HEK293 (cell line): Measurements from ENCODE around the gene TXNIP.

ENCODE experiments used
- ZBTB1 ChIP-seq: fragments of 450-650 bp; formaldehyde crosslinking; IDR thresholded peaks from 2 replicates; pipeline ENCODE4 v1.5.1; 2016; ENCODE audit warnings: missing biosample characterization, missing genetic modification characterization
- ZNF426 ChIP-seq: fragments of 450-650 bp; formaldehyde crosslinking; IDR thresholded peaks from 2 replicates; pipeline ENCODE4 v1.5.1; 2017; ENCODE audit warnings: missing biosample characterization, missing genetic modification characterization, mild to moderate bottlenecking, inconsistent platforms, moderate library complexity
- ZNF610 ChIP-seq: fragments of 450-650 bp; formaldehyde crosslinking; IDR thresholded peaks from 2 replicates; pipeline ENCODE4 v1.5.1; 2016; ENCODE audit warnings: missing biosample characterization, missing genetic modification characterization, borderline replicate concordance
- TF ChIP-seq, protein P1 (sequence below): fragments of 450-650 bp; formaldehyde crosslinking; IDR thresholded peaks from 2 replicates; pipeline ENCODE4 v1.5.1; 2016; ENCODE audit warnings: missing biosample characterization, missing genetic modification characterization

DNA sequence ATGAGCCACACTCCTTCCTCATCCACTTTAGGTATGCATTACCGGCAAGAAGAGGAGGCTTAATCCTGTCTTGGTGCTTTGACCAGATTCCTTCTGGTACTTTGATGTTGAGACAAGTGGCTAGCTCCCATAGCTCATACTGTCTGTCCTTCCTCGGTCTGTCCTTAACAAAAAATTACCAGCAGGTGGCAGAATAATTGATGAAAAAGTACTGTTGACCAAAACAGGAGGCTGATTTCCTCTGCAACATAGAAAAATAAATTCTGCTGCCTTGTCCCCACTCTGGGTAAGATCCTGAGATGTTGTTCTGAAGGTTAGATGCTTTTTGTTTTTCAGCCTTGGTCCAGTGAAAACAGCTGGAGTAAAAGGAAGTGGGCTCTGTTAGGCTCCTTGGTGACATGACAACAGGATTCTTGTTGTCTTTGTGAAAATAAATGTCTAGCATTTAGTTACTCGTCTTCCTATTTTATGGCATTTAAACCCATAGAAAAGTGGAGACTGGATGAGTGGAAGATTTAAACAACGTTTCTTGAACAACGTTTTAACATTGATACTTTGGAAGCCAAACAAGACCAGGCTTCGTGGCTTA lies 36.3 kb upstream of the TXNIP start:
- no peak for TF ChIP-seq ZNF610
- TF ChIP-seq, protein P1, sequence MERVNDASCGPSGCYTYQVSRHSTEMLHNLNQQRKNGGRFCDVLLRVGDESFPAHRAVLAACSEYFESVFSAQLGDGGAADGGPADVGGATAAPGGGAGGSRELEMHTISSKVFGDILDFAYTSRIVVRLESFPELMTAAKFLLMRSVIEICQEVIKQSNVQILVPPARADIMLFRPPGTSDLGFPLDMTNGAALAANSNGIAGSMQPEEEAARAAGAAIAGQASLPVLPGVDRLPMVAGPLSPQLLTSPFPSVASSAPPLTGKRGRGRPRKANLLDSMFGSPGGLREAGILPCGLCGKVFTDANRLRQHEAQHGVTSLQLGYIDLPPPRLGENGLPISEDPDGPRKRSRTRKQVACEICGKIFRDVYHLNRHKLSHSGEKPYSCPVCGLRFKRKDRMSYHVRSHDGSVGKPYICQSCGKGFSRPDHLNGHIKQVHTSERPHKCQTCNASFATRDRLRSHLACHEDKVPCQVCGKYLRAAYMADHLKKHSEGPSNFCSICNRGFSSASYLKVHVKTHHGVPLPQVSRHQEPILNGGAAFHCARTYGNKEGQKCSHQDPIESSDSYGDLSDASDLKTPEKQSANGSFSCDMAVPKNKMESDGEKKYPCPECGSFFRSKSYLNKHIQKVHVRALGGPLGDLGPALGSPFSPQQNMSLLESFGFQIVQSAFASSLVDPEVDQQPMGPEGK, result no peak
- TF ChIP-seq ZNF426 (tag by site-specific recombination), result no peak
- TF ChIP-seq ZBTB1 (tag by site-specific recombination), result no peak
